Measurements from ENCODE around the gene TMC6. TPM values are rescaled to one million over a fixed set of nuclear protein-coding genes. Genes with fewer than 3 reads are reported as not detected.
A peak's percentile ranks its signal among the peaks of the same experiment; 100 is the strongest.

TMC6 gene
- total RNA-seq, 2 experiments from 2014 or later: 124 to 258 TPM

GRCh38 chr17:78122931-78123249 is 5.7 kb downstream of the TMC6 start:
- ChIA-PET POLR2A (no interaction called here), CTCF (ENCODE audit: unreplicated experiment) (no interaction called here)
- Histone ChIP-seq H4K20me1 (ENCODE audit: insufficient read depth, low read length) (no peaks in the 10 kb centered on the region), H2AFZ (ENCODE audit: low read length) (no peak overlapping the region), H3K79me2 (ENCODE audit: insufficient read depth, low read depth, low read length) (peaks cover 7% of the 10 kb centered on the region; the same call in 1 of the 2 replicates), H3K9me3 (ENCODE audit: low read length) (no peaks in the 10 kb centered on the region), H3K27ac (ENCODE audit: low read depth, low read length, poor library complexity, severe bottlenecking) (no peak overlapping the region), H3K9me2 (ENCODE audit: insufficient read depth, low read length) (no peaks in the 10 kb centered on the region), H3K4me2 (ENCODE audit: low read length) (no peak overlapping the region), H3K4me1 (ENCODE audit: insufficient read depth, low read length, poor library complexity, severe bottlenecking) (peaks cover 61% of the 10 kb centered on the region), H3K36me3 (ENCODE audit: insufficient read depth, low read length) (peaks cover 51% of the 10 kb centered on the region), H3K4me3 (ENCODE audit: low read depth, low read length, poor library complexity, severe bottlenecking) (no peak overlapping the region)
- TF ChIP-seq EZH2phosphoT487 (IDR thresholded peaks at IDR 0.05; ENCODE audit: borderline replicate concordance, low read depth, low read length): no peak
- TF ChIP-seq CTCF (conservative IDR thresholded peaks at IDR 0.05; ENCODE audit: low read length): no peak
- intact Hi-C loops (cut with micrococcal nuclease; ENCODE audit: unreplicated experiment): no loop called here
- no TSS peak for BruUV-seq (replicated peaks)
- DNase-seq (ENCODE audit: low spot score): no peak

GRCh38 chr17:78122216-78122930 is 6.2 kb downstream of the TMC6 start:
- peak overlapping the region; percentile 70 for H3K4me2 ChIP-seq (ENCODE audit: low read length)
- H3K79me2 ChIP-seq (ENCODE audit: insufficient read depth, low read depth, low read length): peaks cover 7% of the 10 kb centered on the region; the same call in 1 of the 2 replicates
- H4K20me1 ChIP-seq (ENCODE audit: insufficient read depth, low read length): no peaks in the 10 kb centered on the region
- peaks cover 57% of the 10 kb centered on the region for H3K4me1 ChIP-seq (ENCODE audit: insufficient read depth, low read length, poor library complexity, severe bottlenecking)
- H2AFZ ChIP-seq (ENCODE audit: low read length): no peak overlapping the region
- intact Hi-C loops (cut with micrococcal nuclease; ENCODE audit: unreplicated experiment): no loop called here
- peaks cover 51% of the 10 kb centered on the region for H3K36me3 ChIP-seq (ENCODE audit: insufficient read depth, low read length)
- peak overlapping the region; percentile 55 for H3K4me3 ChIP-seq (ENCODE audit: low read depth, low read length, poor library complexity, severe bottlenecking)
- TF ChIP-seq CTCF (conservative IDR thresholded peaks at IDR 0.05; ENCODE audit: low read length) (no peak), EZH2phosphoT487 (IDR thresholded peaks at IDR 0.05; ENCODE audit: borderline replicate concordance, low read depth, low read length) (no peak)
- ChIA-PET POLR2A (no interaction called here), CTCF (ENCODE audit: unreplicated experiment) (no interaction called here)
- no peaks in the 10 kb centered on the region for H3K9me3 ChIP-seq (ENCODE audit: low read length)
- H3K9me2 ChIP-seq (ENCODE audit: insufficient read depth, low read length): no peaks in the 10 kb centered on the region
- no peak for DNase-seq (ENCODE audit: low spot score)
- peak overlapping the region; percentile 47 for H3K27ac ChIP-seq (ENCODE audit: low read depth, low read length, poor library complexity, severe bottlenecking)
- BruUV-seq (replicated peaks): no TSS peak

DNA sequence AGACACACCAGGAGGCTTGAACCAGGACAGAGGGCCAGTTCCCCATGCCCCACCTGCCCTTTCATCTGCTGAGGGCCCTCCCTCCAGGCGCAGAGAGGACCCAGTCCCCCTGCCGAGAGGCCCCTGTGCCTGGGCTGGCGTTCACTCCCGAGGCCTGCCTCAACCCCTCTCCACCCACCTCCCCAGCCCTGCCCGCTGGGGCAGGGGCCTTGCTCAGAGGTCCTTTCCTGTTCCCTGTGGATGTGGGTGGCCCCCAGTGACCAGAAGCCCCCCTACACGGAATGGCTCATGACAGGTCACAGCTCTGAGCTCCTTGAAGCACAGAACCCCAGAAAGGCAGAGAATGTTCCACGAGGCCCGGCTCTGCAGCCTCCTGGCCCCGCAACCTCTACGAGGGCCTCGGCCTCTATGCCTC is 6.7 kb downstream of the TMC6 start:
- no peak for DNase-seq (ENCODE audit: low spot score)
- Histone ChIP-seq H3K36me3 (ENCODE audit: insufficient read depth, low read length) (peaks cover 56% of the 10 kb centered on the region), H3K4me3 (ENCODE audit: low read depth, low read length, poor library complexity, severe bottlenecking) (peak overlapping the region; percentile 55), H3K4me2 (ENCODE audit: low read length) (peak overlapping the region; percentile 70), H3K9me3 (ENCODE audit: low read length) (no peaks in the 10 kb centered on the region), H3K9me2 (ENCODE audit: insufficient read depth, low read length) (no peaks in the 10 kb centered on the region), H2AFZ (ENCODE audit: low read length) (no peak overlapping the region), H4K20me1 (ENCODE audit: insufficient read depth, low read length) (no peaks in the 10 kb centered on the region), H3K27ac (ENCODE audit: low read depth, low read length, poor library complexity, severe bottlenecking) (peak overlapping the region; percentile 47), H3K79me2 (ENCODE audit: insufficient read depth, low read depth, low read length) (peaks cover 4% of the 10 kb centered on the region; the same call in 1 of the 2 replicates), H3K4me1 (ENCODE audit: insufficient read depth, low read length, poor library complexity, severe bottlenecking) (peaks cover 51% of the 10 kb centered on the region)
- ChIA-PET CTCF (ENCODE audit: unreplicated experiment) (interaction anchor here (0.9 kb wide), 1 partner anchor 126 kb away, joined by 3 read pairs; no protein-coding TSS in a partner anchor), POLR2A (no interaction called here)
- TF ChIP-seq CTCF (conservative IDR thresholded peaks at IDR 0.05; ENCODE audit: low read length) (no peak), EZH2phosphoT487 (IDR thresholded peaks at IDR 0.05; ENCODE audit: borderline replicate concordance, low read depth, low read length) (no peak)
- BruUV-seq (replicated peaks): no TSS peak
- intact Hi-C loops (cut with micrococcal nuclease; ENCODE audit: unreplicated experiment): no loop called here

Data from OCI-LY7 (cell line).